Measurements from ENCODE around the gene PGLYRP3.

Gene PGLYRP3

GRCh38 chr1:153253693-153254092 is 59.1 kb downstream of the PGLYRP3 start:
- DNase-seq, result no peak

GRCh38 chr1:153253076-153253475 is 59.7 kb downstream of the PGLYRP3 start:
- DNase-seq, result no peak

- no peak for DNase-seq
Measured at GRCh38 chr1:153251988-153252387, 60.8 kb downstream of the PGLYRP3 start.

GRCh38 chr1:153251562-153251961 is 61.2 kb downstream of the PGLYRP3 start:
- no peak for DNase-seq

GRCh38 chr1:153251087-153251486 is 61.7 kb downstream of the PGLYRP3 start:
- DNase-seq, result no peak

GRCh38 chr1:153250166-153250565 is 62.6 kb downstream of the PGLYRP3 start:
- no peak for DNase-seq

- no peak for DNase-seq
Measured at GRCh38 chr1:153248176-153248879, 64.4 kb downstream of the PGLYRP3 start.
